HCT116 (cell line): ENCODE results near the gene ZEB1. TPM values are rescaled to one million over a fixed set of nuclear protein-coding genes. Genes with fewer than 3 reads are reported as not detected.

Source experiments
- ATAC-seq: fragments of 200-7000 bp; cut with Tn5 transposase; 2 replicates; pipeline ENCODE4 v1.9.1; 2020; ENCODE audit warnings: mild to moderate bottlenecking, moderate library complexity
- BruUV-seq: library from RNA; stranded (reverse); fragments of 400-500 nt; replicated peaks from 2 replicates; lab custom pipeline; 2021; lab: Mats Ljungman, UMichigan
- CTCF ChIA-PET: fragments of 300-600 bp; sonication (Branson Sonifier 250); formaldehyde crosslinking; loops from one replicate; lab custom pipeline; 2021; ENCODE audit warnings: antibody characterized with exemption; lab: Charles Lee
- POLR2A ChIA-PET: fragments of 300-600, 350-600 bp; sonication (Branson Sonifier 250); formaldehyde crosslinking; loops from one replicate; lab custom pipeline; 2021; ENCODE audit warnings: antibody characterized with exemption; lab: Charles Lee
- RAD21 ChIA-PET, 2 experiments: fragments of 300-600 bp; sonication (Branson Sonifier 250); formaldehyde crosslinking; loops; one replicate each; lab custom pipeline; 2023; ENCODE audit warnings: low total read pairs in 2 of 2; ENCODE audit not compliant: uncharacterized antibody in 2 of 2, unreplicated experiment in 2 of 2, low non-redundant PET in 1 of 2; lab: Charles Lee
- DNase-seq: peaks from one replicate; pipeline ENCODE4 v3.0.0-alpha.2; 2010; ENCODE audit warnings: low read depth, low spot score
- H2AFZ ChIP-seq: fragments of 200-600 bp; shearing (Covaris generic), sonication (generic); 2 replicates; pipeline ENCODE4 v1.6.1; 2017; ENCODE audit warnings: low read depth, mixed run types, mixed read lengths, antibody characterized with exemption, low read length; ENCODE audit not compliant: poor library complexity, severe bottlenecking
- H3K27ac ChIP-seq: 2 replicates; pipeline ENCODE4 v1.5.1; 2012; ENCODE audit warnings: low read depth, low read length
- H3K27me3 ChIP-seq: fragments of 200-600 bp; sonication (generic); 2 replicates; pipeline ENCODE4 v1.6.1; 2016; ENCODE audit warnings: mixed run types, low read length, mixed read lengths; ENCODE audit not compliant: insufficient read depth
- H3K36me3 ChIP-seq, 2 experiments: fragments of 200-500 bp in 1 of 2; fragments of 200-600 bp in 1 of 2; sonication (Bioruptor generic) in 1 of 2; sonication (generic) in 1 of 2; 2 replicates each; pipeline versions ENCODE4 v1.5.1 to v1.6.1; 2014 to 2016; ENCODE audit warnings: low read length in 2 of 2, inconsistent platforms in 1 of 2, mixed read lengths in 1 of 2, mixed run types in 1 of 2; ENCODE audit not compliant: insufficient read depth in 2 of 2, control insufficient read depth in 1 of 2
- H3K4me1 ChIP-seq, 2 experiments: fragments of 200-600 bp in 1 of 2; sonication (generic) in 1 of 2; 2 replicates each; pipeline versions ENCODE4 v1.5.1 to v1.6.1; 2012 to 2017; ENCODE audit warnings: low read length in 2 of 2, inconsistent platforms in 1 of 2, mild to moderate bottlenecking in 1 of 2, mixed read lengths in 1 of 2, mixed run types in 1 of 2, moderate library complexity in 1 of 2; ENCODE audit not compliant: insufficient read depth in 2 of 2, control insufficient read depth in 1 of 2
- H3K4me2 ChIP-seq: fragments of 200-600 bp; sonication (generic); 2 replicates; pipeline ENCODE4 v1.6.1; 2017; ENCODE audit warnings: mixed run types, low read length, mixed read lengths
- H3K4me3 ChIP-seq, 2 experiments: fragments of 200-600 bp in 1 of 2; sonication (generic) in 1 of 2; replicated peaks in 1 of 2; 2 replicates each; pipeline ENCODE4 v1.5.1; 2011 to 2016; ENCODE audit warnings: low read length in 2 of 2, control low read depth in 1 of 2, low read depth in 1 of 2, mild to moderate bottlenecking in 1 of 2, mixed read lengths in 1 of 2, mixed run types in 1 of 2
- H3K79me2 ChIP-seq: fragments of 200-600 bp; sonication (generic); 2 replicates; pipeline ENCODE4 v1.6.1; 2017; ENCODE audit warnings: mild to moderate bottlenecking, mixed run types, low read length, moderate library complexity, mixed read lengths; ENCODE audit not compliant: insufficient read depth
- H3K9ac ChIP-seq: fragments of 200-600 bp; sonication (generic); 2 replicates; pipeline ENCODE4 v1.6.1; 2016; ENCODE audit warnings: low read length, mixed read lengths
- H3K9me2 ChIP-seq: fragments of 200-600 bp; sonication (generic), shearing (Covaris generic); 2 replicates; pipeline ENCODE4 v1.6.1; 2017; ENCODE audit warnings: mixed run types, mild to moderate bottlenecking, moderate library complexity; ENCODE audit not compliant: insufficient read depth
- H3K9me3 ChIP-seq, 2 experiments: fragments of 200-500 bp in 1 of 2; fragments of 200-600 bp in 1 of 2; sonication (Bioruptor generic) in 1 of 2; sonication (generic) in 1 of 2; 2 replicates each; pipeline ENCODE4 v1.6.1; 2014 to 2017; ENCODE audit warnings: low read length in 2 of 2, mixed read lengths in 2 of 2, inconsistent platforms in 1 of 2, low read depth in 1 of 2, mild to moderate bottlenecking in 1 of 2, mixed run types in 1 of 2, moderate library complexity in 1 of 2; ENCODE audit not compliant: control insufficient read depth in 1 of 2, insufficient read depth in 1 of 2
- H4K20me1 ChIP-seq: fragments of 200-600 bp; sonication (generic), shearing (Covaris generic); 2 replicates; pipeline ENCODE4 v1.6.1; 2017; ENCODE audit warnings: mixed run types, mild to moderate bottlenecking, moderate library complexity; ENCODE audit not compliant: insufficient read depth
- ATF3 ChIP-seq: IDR thresholded peaks from 2 replicates; pipeline ENCODE4 v1.6.1; 2012
- CBX3 ChIP-seq: IDR thresholded peaks from 2 replicates; pipeline ENCODE4 v1.6.1; 2012; ENCODE audit warnings: low read depth
- CEBPB ChIP-seq: IDR thresholded peaks from 2 replicates; pipeline ENCODE4 v1.6.1; 2012; ENCODE audit warnings: low read depth
- EGR1 ChIP-seq: IDR thresholded peaks from 2 replicates; pipeline ENCODE4 v1.6.1; 2012; ENCODE audit warnings: low read depth
- ELF1 ChIP-seq: IDR thresholded peaks from 2 replicates; pipeline ENCODE4 v1.6.1; 2012; ENCODE audit warnings: low read depth, borderline replicate concordance
- EZH2 ChIP-seq: fragments of 200-600 bp; sonication (generic); IDR thresholded peaks from 2 replicates; pipeline ENCODE4 v1.6.1; 2017; ENCODE audit warnings: antibody characterized with exemption, mixed run types
- EZH2phosphoT487 ChIP-seq: fragments of 200-600 bp; IDR thresholded peaks from 2 replicates; pipeline ENCODE4 v1.6.1; 2018; ENCODE audit warnings: antibody characterized with exemption, borderline replicate concordance
- FOSL1 ChIP-seq: IDR thresholded peaks from 2 replicates; pipeline ENCODE4 v1.6.1; 2012; ENCODE audit warnings: low read depth
- JUND ChIP-seq: IDR thresholded peaks from 2 replicates; pipeline ENCODE4 v1.6.1; 2012
- MAX ChIP-seq: IDR thresholded peaks from 2 replicates; pipeline ENCODE4 v1.6.1; 2012
- POLR2A ChIP-seq: IDR thresholded peaks from 2 replicates; pipeline ENCODE4 v1.7.0; 2011; ENCODE audit warnings: borderline replicate concordance; ENCODE audit not compliant: insufficient read depth, insufficient read length; ENCODE audit errors: extremely low read depth
- POLR2AphosphoS5 ChIP-seq: IDR thresholded peaks from 2 replicates; pipeline ENCODE4 v1.6.1; 2011; ENCODE audit warnings: mild to moderate bottlenecking, low read depth, low read length, moderate library complexity
- REST ChIP-seq: IDR thresholded peaks from 2 replicates; pipeline ENCODE4 v1.6.1; 2012; ENCODE audit warnings: low read depth
- SIN3A ChIP-seq: IDR thresholded peaks from 2 replicates; pipeline ENCODE4 v1.6.1; 2012; ENCODE audit warnings: low read depth
- SP1 ChIP-seq: IDR thresholded peaks from 2 replicates; pipeline ENCODE4 v1.6.1; 2012; ENCODE audit warnings: low read depth
- SRF ChIP-seq: IDR thresholded peaks from 2 replicates; pipeline ENCODE4 v1.6.1; 2012; ENCODE audit warnings: low read depth
- TCF7L2 ChIP-seq: IDR thresholded peaks from 2 replicates; pipeline ENCODE4 v1.7.0; 2011; ENCODE audit warnings: borderline replicate concordance, inconsistent platforms; ENCODE audit not compliant: insufficient read depth, insufficient read length; ENCODE audit errors: extremely low read depth
- ZFX ChIP-seq: fragments of 450-650 bp; IDR thresholded peaks from 2 replicates; pipeline ENCODE4 v1.6.1; 2017
- ZNF274 ChIP-seq: fragments of 200-500 bp; sonication (Bioruptor generic); IDR thresholded peaks from 2 replicates; pipeline ENCODE4 v1.6.1; 2014; ENCODE audit warnings: mild to moderate bottlenecking, low read depth, low read length, inconsistent platforms
- intact Hi-C: fragments of 100-400 bp; cut with micrococcal nuclease; formaldehyde crosslinking; loops from 2 replicates; pipeline ENCODE4 v1.10.0; 2022
- total RNA-seq: library from RNA; stranded (reverse); gene quantifications from one replicate; pipeline ENCODE4 v1.2.1, GENCODE V29; 2021; ENCODE audit not compliant: unreplicated experiment

Gene ZEB1
- total RNA-seq, 1 experiment from 2014 or later, result 3.4 TPM

GRCh38 chr10:31424473-31424872 is 105.5 kb downstream of the ZEB1 start (continued):
- TF ChIP-seq REST (no peak), ATF3 (no peak), EGR1 (no peak)

- H3K9me3 ChIP-seq, result no peaks in the 10 kb centered on the region
- H3K4me2 ChIP-seq, result peak overlapping the region; percentile 20
- POLR2A ChIA-PET, result no interaction called here
- intact Hi-C loops, result no loop called here
- H3K4me1 ChIP-seq, result peaks cover 0 to 14% of the 10 kb centered on the region in 2 experiments; a peak in 1 of 4 replicates
- no peak overlapping the region for H3K27ac ChIP-seq
- H4K20me1 ChIP-seq, result no peaks in the 10 kb centered on the region
- RAD21 ChIA-PET, result no interaction called here
- ATAC-seq, result no peak
- no peaks in the 10 kb centered on the region for H3K79me2 ChIP-seq
- BruUV-seq, result no TSS peak
- no peak overlapping the region for H3K4me3 ChIP-seq
- H3K9ac ChIP-seq, result no peak overlapping the region
- CTCF ChIA-PET, result no interaction called here
- H2AFZ ChIP-seq, result no peak overlapping the region
- H3K9me2 ChIP-seq, result no peaks in the 10 kb centered on the region
- no peaks in the 10 kb centered on the region for H3K27me3 ChIP-seq
- DNase-seq, result no peak
- H3K36me3 ChIP-seq, result no peaks in the 10 kb centered on the region
- TF ChIP-seq JUND, result no peak
- no peak for TF ChIP-seq ELF1
- TF ChIP-seq SIN3A, result no peak
- no peak for TF ChIP-seq REST
- TF ChIP-seq ATF3, result no peak
- no peak for TF ChIP-seq EZH2
- TF ChIP-seq MAX, result no peak
- TF ChIP-seq CBX3, result no peak
- TF ChIP-seq CEBPB, result no peak
- no peak for TF ChIP-seq ZNF274
- TF ChIP-seq FOSL1, result peak; percentile 15; the same call in 1 of the 2 replicates
- no peak for TF ChIP-seq POLR2A
- TF ChIP-seq ZFX, result no peak
- TF ChIP-seq SRF, result no peak
- no peak for TF ChIP-seq EZH2phosphoT487
- peak; percentile 5; the same call in 1 of the 2 replicates for TF ChIP-seq SP1
- TF ChIP-seq TCF7L2, result peak; percentile 18
- TF ChIP-seq POLR2AphosphoS5, result no peak
Measured at GRCh38 chr10:31426401-31426800, 107.4 kb downstream of the ZEB1 start.
